Endothelial cell of umbilical vein (primary cell): ENCODE results near the gene TEDC1. TPM values are rescaled to one million over a fixed set of nuclear protein-coding genes. Genes with fewer than 3 reads are reported as not detected.

ENCODE experiments used
- BruUV-seq: library from RNA; stranded (reverse); fragments of 400-500 nt; replicated peaks from 2 replicates; lab custom pipeline; 2021; lab: Mats Ljungman, UMichigan
- CTCF ChIA-PET: fragments of 300-600, 350-600 bp; sonication (Branson Sonifier 250); formaldehyde crosslinking; loops from one replicate; lab custom pipeline; 2021; ENCODE audit warnings: antibody characterized with exemption, inconsistent platforms; lab: Charles Lee
- POLR2A ChIA-PET: fragments of 300-600, 350-600 bp; sonication (Branson Sonifier 250); formaldehyde crosslinking; loops from one replicate; lab custom pipeline; 2021; ENCODE audit warnings: antibody characterized with exemption, inconsistent platforms; lab: Charles Lee
- DNase-seq: peaks from one replicate; pipeline ENCODE4 v3.0.0-alpha.2; 2011; ENCODE audit warnings: low read depth, low spot score
- FAIRE-seq: peaks from 2 replicates; lab custom pipeline; 2011; peaks lifted over from hg19 to GRCh38; lab: Jason Lieb, UNC
- H2AFZ ChIP-seq: 2 replicates; pipeline ENCODE4 v1.6.0; 2012; ENCODE audit warnings: low read depth, low read length, control low read depth, inconsistent platforms
- H3K27ac ChIP-seq: 2 replicates; pipeline ENCODE4 v1.5.1; 2011; ENCODE audit warnings: low read depth, mild to moderate bottlenecking, control low read depth, low read length, moderate library complexity; ENCODE audit not compliant: insufficient read depth
- H3K27me3 ChIP-seq, 2 experiments: 2 replicates each; pipeline versions ENCODE4 v1.6.0 to v1.6.1; 2011; ENCODE audit warnings: low read length in 2 of 2, mixed read lengths in 1 of 2; ENCODE audit not compliant: control insufficient read depth in 2 of 2, insufficient read depth in 2 of 2
- H3K36me3 ChIP-seq, 2 experiments: 2 replicates in 1 of 2; 3 replicates in 1 of 2; pipeline ENCODE4 v1.5.1; 2011; ENCODE audit warnings: low read length in 2 of 2, mild to moderate bottlenecking in 1 of 2, moderate library complexity in 1 of 2; ENCODE audit not compliant: control insufficient read depth in 2 of 2, insufficient read depth in 2 of 2; ENCODE audit errors: extremely low read depth in 1 of 2
- H3K4me1 ChIP-seq: 3 replicates; pipeline ENCODE4 v1.5.1; 2011; ENCODE audit warnings: mild to moderate bottlenecking, low read length; ENCODE audit not compliant: control insufficient read depth, insufficient read depth; ENCODE audit errors: extremely low read depth
- H3K4me2 ChIP-seq: 2 replicates; pipeline ENCODE4 v1.6.1; 2011; ENCODE audit warnings: low read length, control low read depth, mixed read lengths; ENCODE audit not compliant: insufficient read depth
- H3K4me3 ChIP-seq, 3 experiments: fragments of 200-600 bp in 1 of 3; sonication (generic), shearing (Covaris generic) in 1 of 3; replicated peaks in 1 of 3; 2 replicates each; pipeline ENCODE4 v1.5.1; 2011 to 2016; ENCODE audit warnings: control low read depth in 3 of 3, low read length in 3 of 3, mild to moderate bottlenecking in 2 of 3, inconsistent platforms in 1 of 3, low read depth in 1 of 3, moderate library complexity in 1 of 3; ENCODE audit not compliant: insufficient read depth in 1 of 3
- H3K79me2 ChIP-seq: 2 replicates; pipeline ENCODE4 v1.6.0; 2012; ENCODE audit warnings: low read length, inconsistent platforms; ENCODE audit not compliant: control insufficient read depth, insufficient read depth
- H3K9ac ChIP-seq: replicated peaks from 2 replicates; pipeline ENCODE3; 2011; ENCODE audit warnings: low read length, control low read depth; ENCODE audit not compliant: insufficient read depth; ENCODE audit errors: extremely low read depth
- H3K9me1 ChIP-seq: replicated peaks from 3 replicates; pipeline ENCODE4 v1.6.0; 2011; ENCODE audit warnings: mild to moderate bottlenecking, low read length; ENCODE audit not compliant: control insufficient read depth, insufficient read depth; ENCODE audit errors: extremely low read depth
- H3K9me3 ChIP-seq: replicated peaks from 2 replicates; pipeline ENCODE4 v1.5.1; 2012; ENCODE audit warnings: low read length, inconsistent platforms; ENCODE audit not compliant: control insufficient read depth, insufficient read depth
- H4K20me1 ChIP-seq: replicated peaks from 2 replicates; pipeline ENCODE3; 2011; ENCODE audit warnings: mild to moderate bottlenecking, low read length; ENCODE audit not compliant: control insufficient read depth, insufficient read depth; ENCODE audit errors: extremely low read depth
- CTCF ChIP-seq, 2 donors: IDR thresholded peaks; 1 replicate in 1 of 2; 2 replicates in 1 of 2; pipeline ENCODE4 v1.5.1; 2011; ENCODE audit warnings: low read length in 2 of 2, mild to moderate bottlenecking in 2 of 2, moderate library complexity in 2 of 2, control low read depth in 1 of 2, inconsistent platforms in 1 of 2, low read depth in 1 of 2; ENCODE audit not compliant: insufficient read depth in 1 of 2; ENCODE audit errors: extremely low read depth in 1 of 2
- EZH2 ChIP-seq: IDR thresholded peaks from 2 replicates; pipeline ENCODE4 v1.6.1; 2012; ENCODE audit warnings: borderline replicate concordance, low read depth, mild to moderate bottlenecking, moderate library complexity, low read length, inconsistent platforms; ENCODE audit not compliant: severe bottlenecking
- FOS ChIP-seq: IDR thresholded peaks from 2 replicates; pipeline ENCODE4 v1.6.1; 2011; ENCODE audit warnings: mild to moderate bottlenecking, low read length, moderate library complexity, borderline replicate concordance; ENCODE audit not compliant: insufficient read depth
- GATA2 ChIP-seq: IDR thresholded peaks from 2 replicates; pipeline ENCODE4 v1.7.0; 2011; ENCODE audit warnings: low read depth, mild to moderate bottlenecking, moderate library complexity, mixed read lengths, low read length; ENCODE audit not compliant: insufficient read length, insufficient read depth
- JUN ChIP-seq: IDR thresholded peaks from 2 replicates; pipeline ENCODE4 v1.6.1; 2011; ENCODE audit warnings: borderline replicate concordance, low read depth; ENCODE audit not compliant: insufficient read length, insufficient read depth
- MAX ChIP-seq: IDR thresholded peaks from 2 replicates; pipeline ENCODE4 v1.6.1; 2011; ENCODE audit not compliant: insufficient read depth, insufficient read length
- MYC ChIP-seq: IDR thresholded peaks from one replicate; pipeline ENCODE4 v1.6.1; 2011; ENCODE audit warnings: mild to moderate bottlenecking, low read depth, low read length
- POLR2A ChIP-seq: IDR thresholded peaks from 2 replicates; pipeline ENCODE4 v1.6.1; 2012; ENCODE audit warnings: low read depth, mild to moderate bottlenecking, control low read depth, low read length
- POLR2AphosphoS5 ChIP-seq: IDR thresholded peaks from 2 replicates; pipeline ENCODE4 v1.6.1; 2012; ENCODE audit warnings: low read depth, mild to moderate bottlenecking, control low read depth, low read length, moderate library complexity; ENCODE audit not compliant: insufficient read depth
- dilution Hi-C: fragments of 300-500 bp; cut with MboI; formaldehyde crosslinking; loops from one replicate; pipeline ENCODE4 v1.15.0; 2019; ENCODE audit warnings: low sequenced_read_pairs; ENCODE audit not compliant: extremely low pct_ligation_motif_present
- intact Hi-C: fragments of 100-400 bp; cut with micrococcal nuclease; formaldehyde crosslinking; loops from one replicate; pipeline ENCODE4 v1.10.0; 2022
- polyA plus RNA-seq, 4 experiments: library from polyadenylated mRNA; depleted of rRNA in 3 of 4; stranded (reverse) in 3 of 4; unstranded in 1 of 4; fragments of >200 nt; gene quantifications; 2 replicates each; pipeline versions ENCODE4 v1.2.1 to v1.2.3, GENCODE V29; 2011 to 2012; ENCODE audit warnings: missing spikeins in 1 of 4
- total RNA-seq: library from RNA; stranded (reverse); gene quantifications from 2 replicates; pipeline ENCODE4 v1.2.3, GENCODE V29; 2021

The TEDC1 gene
- total and polyA plus RNA-seq, 2 donors (not counting 3 experiments of a cell fraction or from before 2014, with no cell fraction given), result 16.5 to 25.3 TPM

GRCh38 chr14:105458010-105458409 lies 33.0 kb upstream of the TEDC1 start:
- intact Hi-C loops (no loop called here), dilution Hi-C loops (no loop called here)
- Histone ChIP-seq H3K4me1 (no peaks in the 10 kb centered on the region), H3K79me2 (no peaks in the 10 kb centered on the region), H3K4me2 (no peak overlapping the region), H3K27ac (no peak overlapping the region), H3K9me1 (no peaks in the 10 kb centered on the region), H2AFZ (no peak overlapping the region), H3K9me3 (no peaks in the 10 kb centered on the region), H3K4me3 (no peak overlapping the region), H3K36me3 (peaks cover 2 to 53% of the 10 kb centered on the region in 2 experiments), H3K9ac (no peak overlapping the region), H3K27me3 (no peaks in the 10 kb centered on the region), H4K20me1 (no peaks in the 10 kb centered on the region)
- ChIA-PET CTCF (interaction anchor here (0.9 to 2.6 kb wide), 4 partner anchors 9 to 32 kb away, joined by 3 to 16 read pairs (median 10); partner anchors contain the start of gene TEDC1), POLR2A (no interaction called here)
- FAIRE-seq, result no peak
- no TSS peak for BruUV-seq
- TF ChIP-seq EZH2, result no peak
- no peak for TF ChIP-seq MYC
- TF ChIP-seq POLR2AphosphoS5, result no peak
- no peak for TF ChIP-seq MAX
- TF ChIP-seq CTCF (IDR thresholded peaks at IDR 0.05; ENCODE audit: extremely low read depth in 1 of 2, insufficient read depth in 1 of 2, low read depth in 1 of 2, low read length in 2 of 2), result no peak
- TF ChIP-seq GATA2, result no peak
- TF ChIP-seq JUN, result no peak
- no peak for TF ChIP-seq POLR2A
- TF ChIP-seq FOS, result no peak
- no peak for DNase-seq
